B cell (primary cell): ENCODE measurements around the gene HTRA3. TPM values are rescaled to one million over a fixed set of nuclear protein-coding genes. Genes with fewer than 3 reads are reported as not detected.

Source experiments
- ATAC-seq: fragments of 200-7000 bp; cut with Tn5 transposase; one replicate; pipeline ENCODE4 v1.10.0; 2021; ENCODE audit warnings: low read depth, mild to moderate bottlenecking, moderate number of reproducible peaks, moderate library complexity
- CTCF ChIA-PET: fragments of 350-600 bp; sonication (Branson Sonifier 250); formaldehyde crosslinking; loops from one replicate; lab custom pipeline; 2021; ENCODE audit warnings: antibody characterized with exemption, inconsistent platforms; lab: Charles Lee
- POLR2A ChIA-PET: fragments of 350-600 bp; sonication (Branson Sonifier 250); formaldehyde crosslinking; loops from one replicate; lab custom pipeline; 2021; ENCODE audit warnings: antibody characterized with exemption; lab: Charles Lee
- DNase-seq: peaks from one replicate; pipeline ENCODE4 v3.0.0; 2013
- H2AFZ ChIP-seq: 2 replicates; pipeline ENCODE4 v1.6.1; 2012; ENCODE audit warnings: mild to moderate bottlenecking, low read depth, low read length; ENCODE audit not compliant: insufficient read depth, poor library complexity, severe bottlenecking
- H3K27ac ChIP-seq, 2 donors: 1 replicate in 1 of 2; 2 replicates in 1 of 2; pipeline ENCODE4 v1.5.1; 2012 to 2013; ENCODE audit warnings: low read length in 2 of 2, mild to moderate bottlenecking in 2 of 2, moderate library complexity in 1 of 2
- H3K27me3 ChIP-seq, 4 experiments: fragments of 200-600 bp in 1 of 4; sonication (generic) in 1 of 4; replicated peaks in 1 of 4; 1 replicate in 2 of 4; 2 replicates in 2 of 4; pipeline versions ENCODE4 v1.6.1 to v1.7.0; 2013 to 2016; ENCODE audit warnings: low read length in 3 of 4, mild to moderate bottlenecking in 2 of 4, mixed read lengths in 1 of 4, moderate library complexity in 1 of 4; ENCODE audit not compliant: insufficient read depth in 4 of 4, control insufficient read depth in 3 of 4; ENCODE audit errors: control extremely low read depth in 1 of 4
- H3K36me3 ChIP-seq, 2 experiments: replicated peaks in 1 of 2; 1 replicate in 1 of 2; 2 replicates in 1 of 2; pipeline versions ENCODE4 v1.6.1 to v1.7.1; 2013; ENCODE audit warnings: low read length in 1 of 2; ENCODE audit not compliant: insufficient read depth in 2 of 2, control insufficient read depth in 1 of 2; ENCODE audit errors: control extremely low read depth in 1 of 2, extremely low read depth in 1 of 2
- H3K4me1 ChIP-seq, 2 donors: fragments of 200-600 bp in 1 of 2; sonication (generic) in 1 of 2; 1 replicate in 1 of 2; 2 replicates in 1 of 2; pipeline versions ENCODE4 v1.5.1 to v1.6.1; 2013 to 2017; ENCODE audit warnings: low read length in 2 of 2; ENCODE audit not compliant: control insufficient read depth in 2 of 2, insufficient read depth in 2 of 2
- H3K4me2 ChIP-seq: replicated peaks from 2 replicates; pipeline ENCODE3; 2012; ENCODE audit warnings: mild to moderate bottlenecking, low read depth, low read length; ENCODE audit not compliant: poor library complexity, severe bottlenecking
- H3K4me3 ChIP-seq, 5 experiments: fragments of 200-600 bp in 1 of 5; sonication (generic) in 1 of 5; 1 replicate in 3 of 5; 2 replicates in 2 of 5; pipeline versions ENCODE4 v1.5.1 to v1.7.0; 2011 to 2016; ENCODE audit warnings: low read length in 4 of 5, mild to moderate bottlenecking in 4 of 5, low read depth in 2 of 5, control low read depth in 1 of 5, moderate library complexity in 1 of 5; ENCODE audit not compliant: insufficient read depth in 1 of 5; ENCODE audit errors: control extremely low read depth in 1 of 5, extremely low read depth in 1 of 5
- H3K79me2 ChIP-seq: fragments of 200-600 bp; sonication (generic); one replicate; pipeline ENCODE4 v1.6.0; 2016; ENCODE audit warnings: low read length; ENCODE audit not compliant: control insufficient read depth, insufficient read depth
- H3K9ac ChIP-seq: fragments of 200-600 bp; sonication (generic); 2 replicates; pipeline ENCODE4 v1.6.1; 2017; ENCODE audit warnings: mild to moderate bottlenecking, low read length, moderate library complexity
- H3K9me3 ChIP-seq, 3 donors: one replicate each; pipeline versions ENCODE4 v1.6.1 to v1.7.1; 2013; ENCODE audit warnings: low read length in 2 of 3; ENCODE audit not compliant: control insufficient read depth in 2 of 3, insufficient read depth in 1 of 3; ENCODE audit errors: control extremely low read depth in 1 of 3
- H4K20me1 ChIP-seq: 2 replicates; pipeline ENCODE4 v1.6.0; 2012; ENCODE audit warnings: mild to moderate bottlenecking, low read length; ENCODE audit not compliant: insufficient read depth, control insufficient read depth, poor library complexity, severe bottlenecking
- H3K27ac Mint-ChIP-seq: one replicate; pipeline ENCODE4 v1.8.0; 2021; ENCODE audit warnings: mixed read lengths
- H3K27me3 Mint-ChIP-seq: one replicate; pipeline ENCODE4 v1.8.0; 2021; ENCODE audit warnings: mixed read lengths
- H3K4me1 Mint-ChIP-seq: one replicate; pipeline ENCODE4 v1.8.0; 2021; ENCODE audit warnings: mixed read lengths
- H3K4me3 Mint-ChIP-seq: one replicate; pipeline ENCODE4 v1.8.0; 2021; ENCODE audit warnings: mixed read lengths
- H3K9me3 Mint-ChIP-seq: one replicate; pipeline ENCODE4 v1.8.0; 2022; ENCODE audit warnings: mixed read lengths; ENCODE audit not compliant: insufficient read depth
- CTCF ChIP-seq: fragments of 200-600 bp; IDR thresholded peaks from one replicate; pipeline ENCODE4 v1.8.0; 2022; ENCODE audit warnings: antibody characterized with exemption, mild to moderate bottlenecking
- EZH2 ChIP-seq: IDR thresholded peaks from 2 replicates; pipeline ENCODE4 v1.6.1; 2012; ENCODE audit warnings: borderline replicate concordance, low read depth, mild to moderate bottlenecking, moderate library complexity, low read length; ENCODE audit not compliant: insufficient read depth, poor library complexity, severe bottlenecking
- WGBS: methylation state at CpG from one replicate; pipeline ENCODE4 v1.1.5; 2013; ENCODE audit warnings: missing lambda C conversion rate; ENCODE audit not compliant: insufficient coverage; 5-methylcytosine and 5-hydroxymethylcytosine counted together
- intact Hi-C: fragments of 100-400 bp; cut with micrococcal nuclease; formaldehyde crosslinking; loops from one replicate; pipeline ENCODE4 v1.10.0; 2022
- polyA plus RNA-seq: library from polyadenylated mRNA; depleted of rRNA; stranded (reverse); fragments of >200 nt; gene quantifications from 2 replicates; pipeline ENCODE4 v1.2.3, GENCODE V29; 2012
- total RNA-seq, 2 donors: library from RNA; stranded (reverse); fragments of 120-200 nt in 1 of 2; gene quantifications; 1 replicate in 1 of 2; 2 replicates in 1 of 2; pipeline versions ENCODE4 v1.2.3 to v1.2.4, GENCODE V29; 2013 to 2022

HTRA3 gene
- total and polyA plus RNA-seq, 2 donors (not counting 1 experiment from before 2014, with no cell fraction given): not detected

GRCh38 chr4:8279321-8280157, 10.0 kb downstream of the HTRA3 start:
- Histone ChIP-seq H3K4me2 (no peak overlapping the region), H3K27ac (no peak overlapping the region), H2AFZ (no peak overlapping the region), H3K79me2 (no peaks in the 10 kb centered on the region), H3K4me3 (no peak overlapping the region), H3K36me3 (no peaks in the 10 kb centered on the region), H3K9ac (no peak overlapping the region), H4K20me1 (no peaks in the 10 kb centered on the region), H3K27me3 (no peaks in the 10 kb centered on the region), H3K9me3 (no peaks in the 10 kb centered on the region), H3K4me1 (no peaks in the 10 kb centered on the region)
- CTCF ChIA-PET: no interaction called here
- H3K9me3 Mint-ChIP-seq: no peaks in the 10 kb centered on the region
- no peak overlapping the region for H3K27ac Mint-ChIP-seq
- peaks cover under 1% of the 10 kb centered on the region for H3K27me3 Mint-ChIP-seq
- no peak for DNase-seq
- no peak overlapping the region for H3K4me3 Mint-ChIP-seq
- ATAC-seq: no peak
- TF ChIP-seq EZH2: no peak
- TF ChIP-seq CTCF: no peak
- no peaks in the 10 kb centered on the region for H3K4me1 Mint-ChIP-seq
- POLR2A ChIA-PET: no interaction called here
- 63% methylated on average over 21 of the region's 22 CpGs for WGBS
- intact Hi-C loops: no loop called here

DNA sequence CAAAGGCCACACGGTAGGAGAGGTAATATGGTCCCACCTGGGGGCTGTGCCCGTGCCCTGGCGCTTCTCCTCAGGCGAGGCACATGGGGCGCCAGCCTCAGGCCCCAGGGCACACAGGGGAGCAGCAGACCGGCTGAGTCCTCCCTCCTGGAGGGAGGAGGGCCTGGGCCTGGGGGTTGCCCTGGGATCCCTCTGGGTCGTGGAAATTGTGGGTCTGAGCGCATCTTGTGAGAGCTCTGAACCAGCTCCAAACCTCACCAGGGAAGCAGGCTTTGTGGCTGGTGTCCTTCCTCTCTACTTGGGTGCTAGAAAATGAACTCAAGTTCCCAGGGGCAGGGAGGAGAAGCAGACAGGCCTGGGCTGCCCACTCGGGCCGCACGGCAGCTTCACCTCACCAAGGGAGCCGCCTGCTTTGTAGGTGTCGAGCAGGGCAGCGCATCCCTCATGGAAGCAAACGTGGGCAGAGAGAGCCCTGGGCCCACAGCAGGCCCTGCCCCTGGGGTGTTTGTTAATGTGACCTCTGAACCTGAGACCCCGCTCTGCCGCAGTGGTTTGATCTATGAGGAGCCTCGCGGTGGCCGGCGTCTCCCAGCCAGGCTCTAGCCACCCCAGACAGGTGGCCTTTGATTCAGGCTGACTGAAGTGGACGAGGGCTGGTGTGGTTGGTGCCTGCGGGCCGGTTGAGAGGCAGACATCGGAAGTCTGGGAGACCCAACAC, 10.8 kb downstream of the HTRA3 start:
- H3K9me3 ChIP-seq: no peaks in the 10 kb centered on the region
- no peaks in the 10 kb centered on the region for H3K4me1 ChIP-seq
- ATAC-seq: no peak
- WGBS: 90% methylated on average over 25 of the region's 25 CpGs
- H3K36me3 ChIP-seq: no peaks in the 10 kb centered on the region
- H3K27ac ChIP-seq: no peak overlapping the region
- H3K4me3 ChIP-seq: no peak overlapping the region
- DNase-seq: no peak
- intact Hi-C loops: no loop called here
- H3K9me3 Mint-ChIP-seq: no peaks in the 10 kb centered on the region
- no peak overlapping the region for H3K4me2 ChIP-seq
- no peaks in the 10 kb centered on the region for H3K27me3 Mint-ChIP-seq
- ChIA-PET POLR2A (no interaction called here), CTCF (no interaction called here)
- no peaks in the 10 kb centered on the region for H3K27me3 ChIP-seq
- no peak overlapping the region for H3K27ac Mint-ChIP-seq
- H2AFZ ChIP-seq: no peak overlapping the region
- TF ChIP-seq EZH2 (no peak), CTCF (no peak)
- H3K9ac ChIP-seq: no peak overlapping the region
- no peaks in the 10 kb centered on the region for H3K4me1 Mint-ChIP-seq
- H3K79me2 ChIP-seq: no peaks in the 10 kb centered on the region
- no peak overlapping the region for H3K4me3 Mint-ChIP-seq
- no peaks in the 10 kb centered on the region for H4K20me1 ChIP-seq
